ENCODE measurements around the gene LHX3. TPM values are rescaled to one million over a fixed set of nuclear protein-coding genes. Genes with fewer than 3 reads are reported as not detected.
"Not testable (repeated sequence)": the region's sequence is repeated elsewhere in the genome, so short reads cannot be mapped to it uniquely, and the experiment has no call there.

Gene LHX3
- total RNA-seq, 2 donors from 2014 or later, result 0.16 TPM; not detected in 1

- Histone ChIP-seq H3K4me1 (no peaks in the 10 kb centered on the region), H3K27me3 (no peaks in the 10 kb centered on the region), H3K36me3 (no peaks in the 10 kb centered on the region), H3K27ac (no peak overlapping the region), H3K4me3 (no peak overlapping the region), H3K9me3 (no peaks in the 10 kb centered on the region)
- DNase-seq (ENCODE audit: low spot score), result no peak
- no peak for TF ChIP-seq CTCF (IDR thresholded peaks at IDR 0.05)
Measured at GRCh38 chr9:136153381-136154065, 51.4 kb downstream of the LHX3 start.

- no peaks in the 10 kb centered on the region for H3K27me3 ChIP-seq
- H3K36me3 ChIP-seq, result no peaks in the 10 kb centered on the region
- TF ChIP-seq CTCF (IDR thresholded peaks at IDR 0.05), result no peak
- no peak for DNase-seq (ENCODE audit: low spot score)
- no peaks in the 10 kb centered on the region for H3K4me1 ChIP-seq
- no peaks in the 10 kb centered on the region for H3K9me3 ChIP-seq
- H3K4me3 ChIP-seq, result no peak overlapping the region
- H3K27ac ChIP-seq, result no peak overlapping the region
Measured at GRCh38 chr9:136152931-136153330, 52.0 kb downstream of the LHX3 start.

- DNase-seq (ENCODE audit: low spot score), result no peak
- no peak for TF ChIP-seq CTCF (IDR thresholded peaks at IDR 0.05)
- no peaks in the 10 kb centered on the region for H3K4me1 ChIP-seq
- no peak overlapping the region for H3K27ac ChIP-seq
- no peaks in the 10 kb centered on the region for H3K36me3 ChIP-seq
- no peaks in the 10 kb centered on the region for H3K9me3 ChIP-seq
- no peaks in the 10 kb centered on the region for H3K27me3 ChIP-seq
- no peak overlapping the region for H3K4me3 ChIP-seq
Measured at GRCh38 chr9:136152543-136152866, 52.4 kb downstream of the LHX3 start.

GRCh38 chr9:136151848-136152542, 52.9 kb downstream of the LHX3 start:
- no peaks in the 10 kb centered on the region for H3K36me3 ChIP-seq
- no peak for DNase-seq (ENCODE audit: low spot score)
- no peak for TF ChIP-seq CTCF (IDR thresholded peaks at IDR 0.05)
- H3K27ac ChIP-seq, result no peak overlapping the region
- H3K27me3 ChIP-seq, result no peaks in the 10 kb centered on the region
- H3K4me1 ChIP-seq, result no peaks in the 10 kb centered on the region
- H3K4me3 ChIP-seq, result no peak overlapping the region
- no peaks in the 10 kb centered on the region for H3K9me3 ChIP-seq

- Histone ChIP-seq H3K4me3 (no peak overlapping the region), H3K4me1 (no peaks in the 10 kb centered on the region), H3K9me3 (no peaks in the 10 kb centered on the region), H3K27me3 (no peaks in the 10 kb centered on the region), H3K36me3 (no peaks in the 10 kb centered on the region), H3K27ac (no peak overlapping the region)
- DNase-seq (ENCODE audit: low spot score), result no peak
- TF ChIP-seq CTCF (IDR thresholded peaks at IDR 0.05), result no peak
Measured at GRCh38 chr9:136151214-136151804, 53.6 kb downstream of the LHX3 start.

- H3K4me1 ChIP-seq; H3K36me3 ChIP-seq; H3K9me3 ChIP-seq; H3K27me3 ChIP-seq; H3K4me3 ChIP-seq; H3K27ac ChIP-seq; DNase-seq (ENCODE audit: low spot score): not testable (repeated sequence)
Measured at GRCh38 chr9:136150664-136151213, 54.2 kb downstream of the LHX3 start.

Data from right atrium auricular region (tissue), 2 donors.